DOHH2 (cell line): Measurements from ENCODE around the gene RELN.

Source experiments
- H3F3A ChIP-seq: fragments of 200-600 bp; sonication (generic), shearing (Covaris generic); 2 replicates; pipeline ENCODE4 v1.6.0; 2016; ENCODE audit warnings: antibody characterized with exemption, mild to moderate bottlenecking; ENCODE audit not compliant: control insufficient read depth, insufficient read depth
- H3K27ac ChIP-seq: fragments of 200-600 bp; sonication (generic); 2 replicates; pipeline ENCODE4 v1.5.1; 2014; ENCODE audit warnings: low read depth, mild to moderate bottlenecking, low read length, moderate library complexity
- H3K27me3 ChIP-seq: fragments of 200-600 bp; sonication (generic); 2 replicates; pipeline ENCODE4 v1.6.1; 2014; ENCODE audit warnings: mild to moderate bottlenecking, low read length, mixed read lengths; ENCODE audit not compliant: control insufficient read depth
- H3K36me3 ChIP-seq: fragments of 200-600 bp; sonication (generic); 2 replicates; pipeline ENCODE4 v1.6.1; 2014; ENCODE audit warnings: mild to moderate bottlenecking, low read length, moderate library complexity, mixed read lengths; ENCODE audit not compliant: control insufficient read depth
- H3K4me1 ChIP-seq: fragments of 200-600 bp; sonication (generic); 2 replicates; pipeline ENCODE4 v1.6.1; 2014; ENCODE audit warnings: mild to moderate bottlenecking, low read length, mixed read lengths; ENCODE audit not compliant: control insufficient read depth
- H3K4me2 ChIP-seq: fragments of 200-600 bp; sonication (generic); 2 replicates; pipeline ENCODE4 v1.6.0; 2014; ENCODE audit warnings: mild to moderate bottlenecking, low read length, moderate library complexity
- H3K4me3 ChIP-seq: fragments of 200-600 bp; sonication (generic); 2 replicates; pipeline ENCODE4 v1.5.1; 2014; ENCODE audit warnings: mild to moderate bottlenecking, low read length, mixed read lengths
- H3K79me2 ChIP-seq: fragments of 200-600 bp; sonication (generic); 2 replicates; pipeline ENCODE4 v1.6.1; 2014; ENCODE audit warnings: mild to moderate bottlenecking, low read length, mixed read lengths; ENCODE audit not compliant: control insufficient read depth
- H3K9me2 ChIP-seq: fragments of 200-600 bp; sonication (generic); replicated peaks from 2 replicates; pipeline ENCODE4 v1.6.1; 2014; ENCODE audit warnings: mild to moderate bottlenecking, low read length, mixed read lengths; ENCODE audit not compliant: control insufficient read depth
- H3K9me3 ChIP-seq: fragments of 200-600 bp; sonication (generic); 2 replicates; pipeline ENCODE4 v1.6.1; 2014; ENCODE audit warnings: antibody characterized with exemption, low read length, mixed read lengths; ENCODE audit not compliant: control insufficient read depth, insufficient read depth
- H4K20me1 ChIP-seq: fragments of 200-600 bp; sonication (generic); 2 replicates; pipeline ENCODE4 v1.6.0; 2014; ENCODE audit warnings: low read depth, mild to moderate bottlenecking, antibody characterized with exemption, low read length, moderate library complexity; ENCODE audit not compliant: control insufficient read depth, insufficient read depth
- CTCF ChIP-seq: fragments of 200-600 bp; sonication (generic); IDR thresholded peaks from one replicate; pipeline ENCODE4 v1.5.1; 2014; ENCODE audit warnings: antibody characterized with exemption, mild to moderate bottlenecking, low read depth, low read length; ENCODE audit not compliant: poor library complexity, severe bottlenecking
- EZH2phosphoT487 ChIP-seq: fragments of 200-600 bp; sonication (generic); IDR thresholded peaks from 2 replicates; pipeline ENCODE4 v1.6.1; 2017; ENCODE audit warnings: borderline replicate concordance, mild to moderate bottlenecking, antibody characterized with exemption, low read length, moderate library complexity, mixed read lengths

RELN gene

GRCh38 chr7:103521937-103522336 lies 467.5 kb downstream of the RELN start:
- Histone ChIP-seq H3K27me3 (peaks cover 4% of the 10 kb centered on the region; the same call in 1 of the 2 replicates), H3K4me2 (no peak overlapping the region), H3K9me2 (no peaks in the 10 kb centered on the region), H3K9me3 (no peaks in the 10 kb centered on the region), H3K79me2 (no peaks in the 10 kb centered on the region), H3K4me3 (no peak overlapping the region), H3K36me3 (no peaks in the 10 kb centered on the region), H3K4me1 (no peaks in the 10 kb centered on the region), H3K27ac (no peak overlapping the region), H3F3A (no peaks in the 10 kb centered on the region), H4K20me1 (no peaks in the 10 kb centered on the region)
- TF ChIP-seq EZH2phosphoT487 (no peak), CTCF (no peak)

GRCh38 chr7:103504505-103505135 lies 484.8 kb downstream of the RELN start:
- Histone ChIP-seq H3K9me2 (no peaks in the 10 kb centered on the region), H3K79me2 (no peaks in the 10 kb centered on the region), H3K36me3 (no peaks in the 10 kb centered on the region), H3F3A (no peaks in the 10 kb centered on the region), H3K9me3 (no peaks in the 10 kb centered on the region), H3K4me3 (no peak overlapping the region), H3K27ac (no peak overlapping the region), H3K4me2 (no peak overlapping the region), H3K4me1 (no peaks in the 10 kb centered on the region), H4K20me1 (no peaks in the 10 kb centered on the region), H3K27me3 (no peaks in the 10 kb centered on the region)
- no peak for TF ChIP-seq CTCF
- no peak for TF ChIP-seq EZH2phosphoT487

- no peak overlapping the region for H3K4me2 ChIP-seq
- H3F3A ChIP-seq, result no peaks in the 10 kb centered on the region
- H4K20me1 ChIP-seq, result no peaks in the 10 kb centered on the region
- no peak overlapping the region for H3K4me3 ChIP-seq
- H3K27me3 ChIP-seq, result peaks cover 8% of the 10 kb centered on the region
- no peaks in the 10 kb centered on the region for H3K9me3 ChIP-seq
- H3K9me2 ChIP-seq, result no peaks in the 10 kb centered on the region
- no peaks in the 10 kb centered on the region for H3K36me3 ChIP-seq
- H3K4me1 ChIP-seq, result no peaks in the 10 kb centered on the region
- H3K27ac ChIP-seq, result no peak overlapping the region
- H3K79me2 ChIP-seq, result no peaks in the 10 kb centered on the region
- TF ChIP-seq EZH2phosphoT487 (no peak), CTCF (no peak)
Observed at GRCh38 chr7:103501206-103501605, 488.3 kb downstream of the RELN start.

- H3K9me2 ChIP-seq, result no peaks in the 10 kb centered on the region
- no peaks in the 10 kb centered on the region for H3K79me2 ChIP-seq
- TF ChIP-seq CTCF (no peak), EZH2phosphoT487 (no peak)
- H3K27me3 ChIP-seq, result peaks cover 15% of the 10 kb centered on the region
- H3K4me3 ChIP-seq, result no peak overlapping the region
- no peaks in the 10 kb centered on the region for H3F3A ChIP-seq
- H3K9me3 ChIP-seq, result no peaks in the 10 kb centered on the region
- H3K4me1 ChIP-seq, result no peaks in the 10 kb centered on the region
- no peak overlapping the region for H3K4me2 ChIP-seq
- no peaks in the 10 kb centered on the region for H3K36me3 ChIP-seq
- no peak overlapping the region for H3K27ac ChIP-seq
- no peaks in the 10 kb centered on the region for H4K20me1 ChIP-seq
Observed at GRCh38 chr7:103499976-103500375, 489.5 kb downstream of the RELN start.
